GM18907 (cell line): Measurements from ENCODE around the gene LMX1A.

Source experiments
- ATAC-seq: cut with Tn5 transposase; IDR thresholded peaks from one replicate; pipeline ENCODE4 v1.9.1; 2021; ENCODE audit warnings: mild to moderate bottlenecking, moderate library complexity; ENCODE audit not compliant: unreplicated experiment

LMX1A gene

GRCh38 chr1:165327538-165327937 is 29.0 kb downstream of the LMX1A start:
- ATAC-seq, result no peak

DNA sequence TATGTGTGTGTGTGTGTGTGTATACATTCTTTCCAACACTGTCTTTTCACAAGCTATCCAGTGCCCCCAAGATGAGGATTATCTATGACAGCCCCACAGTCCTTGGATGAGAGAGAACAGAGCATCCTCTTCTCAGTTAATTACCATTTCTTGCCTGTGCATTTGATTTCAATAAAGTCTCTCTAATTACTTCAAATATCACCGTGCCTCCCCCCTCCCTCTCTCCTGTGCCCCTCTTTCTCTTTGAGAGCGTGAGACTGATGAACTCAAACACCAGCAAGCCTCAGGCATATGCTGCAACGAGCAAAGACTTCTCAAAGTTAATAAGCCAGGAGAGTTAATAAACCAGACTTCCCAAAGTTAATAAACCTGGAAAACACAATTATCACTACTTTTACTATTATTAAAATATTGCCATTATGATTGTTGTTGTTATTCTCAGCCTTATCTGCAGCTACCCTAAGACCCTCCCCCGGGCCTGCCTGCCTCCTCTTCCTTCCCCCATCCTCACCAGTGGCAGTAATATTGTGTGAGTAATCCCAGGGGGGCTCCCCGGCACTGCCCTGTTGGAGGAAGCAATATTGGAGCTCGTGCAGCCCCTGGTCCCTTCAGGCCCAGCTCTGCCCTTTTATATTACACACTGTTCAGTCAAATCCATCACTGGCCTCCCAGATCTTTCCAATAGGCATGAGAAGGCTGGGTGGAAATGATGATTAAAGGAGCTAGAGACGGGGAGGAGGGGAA is 30.9 kb downstream of the LMX1A start:
- ATAC-seq, result no peak

GRCh38 chr1:165324050-165324449 is 32.5 kb downstream of the LMX1A start:
- no peak for ATAC-seq

DNA sequence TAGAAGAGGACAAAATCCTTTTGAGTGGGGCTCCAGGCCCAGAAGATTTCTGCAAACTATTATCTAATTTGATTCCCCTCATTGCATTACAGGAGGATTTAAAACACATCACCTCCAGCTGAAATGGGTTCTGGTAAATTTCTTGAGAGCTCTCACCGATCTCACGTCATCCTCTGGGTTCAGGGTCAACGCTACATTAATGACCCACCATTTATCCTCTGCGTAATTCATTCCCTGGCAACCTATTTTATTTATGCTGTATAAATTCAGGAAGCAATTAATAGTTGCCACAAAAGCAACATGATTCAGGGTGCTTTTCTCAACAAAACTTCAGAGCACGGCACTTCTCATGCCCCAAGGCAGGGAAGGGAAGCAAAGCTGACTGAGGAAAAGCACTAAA is 38.9 kb downstream of the LMX1A start:
- no peak for ATAC-seq

DNA sequence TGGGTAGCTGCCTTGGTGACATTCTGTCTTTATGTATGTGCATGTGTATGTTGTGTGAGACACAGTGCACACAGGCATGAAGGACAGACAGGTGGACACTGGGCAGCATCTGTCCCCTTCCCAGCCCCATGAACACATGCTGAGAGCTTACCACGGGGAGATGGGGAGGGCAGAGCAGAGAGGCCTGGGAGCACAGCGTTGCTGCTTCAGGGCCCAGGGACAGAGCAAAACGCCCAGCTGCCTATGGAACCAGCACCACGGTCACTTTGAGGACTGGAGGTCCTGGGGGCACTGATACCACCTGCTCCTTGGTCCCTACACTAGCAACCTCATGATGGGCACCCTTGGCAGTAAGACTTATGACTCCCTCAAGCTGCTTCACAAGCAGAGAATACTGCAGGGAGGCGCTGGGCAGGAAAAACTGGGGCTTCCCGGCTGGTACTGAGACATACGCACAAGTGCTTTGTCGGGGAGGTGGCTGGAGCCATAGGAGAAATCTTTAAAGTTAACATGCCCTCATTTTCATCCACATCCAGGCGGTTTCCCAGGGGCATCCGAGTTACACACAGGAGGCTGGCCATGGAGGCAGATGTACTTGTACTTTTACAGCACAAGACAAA is 40.3 kb downstream of the LMX1A start:
- no peak for ATAC-seq

DNA sequence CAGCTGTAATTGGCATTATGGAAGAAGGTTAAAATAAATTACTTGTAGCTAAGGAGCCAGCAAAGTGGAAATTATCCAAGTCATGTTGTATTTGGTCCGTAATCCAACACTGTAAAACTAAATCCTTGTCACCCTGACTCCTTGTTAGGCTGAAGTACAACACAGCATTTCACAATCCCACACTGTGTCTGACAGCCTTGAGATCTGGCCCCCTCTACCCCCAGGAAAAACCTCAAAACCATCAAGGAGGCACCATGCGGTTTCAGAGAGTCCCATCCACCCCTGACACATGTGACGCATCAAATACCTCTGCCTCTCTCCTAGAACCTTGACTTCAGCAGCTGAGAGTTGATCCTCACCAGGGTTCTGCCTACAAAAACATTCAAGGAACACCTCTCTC is 41.0 kb downstream of the LMX1A start:
- no peak for ATAC-seq

GRCh38 chr1:165313903-165314302 is 42.6 kb downstream of the LMX1A start:
- no peak for ATAC-seq

DNA sequence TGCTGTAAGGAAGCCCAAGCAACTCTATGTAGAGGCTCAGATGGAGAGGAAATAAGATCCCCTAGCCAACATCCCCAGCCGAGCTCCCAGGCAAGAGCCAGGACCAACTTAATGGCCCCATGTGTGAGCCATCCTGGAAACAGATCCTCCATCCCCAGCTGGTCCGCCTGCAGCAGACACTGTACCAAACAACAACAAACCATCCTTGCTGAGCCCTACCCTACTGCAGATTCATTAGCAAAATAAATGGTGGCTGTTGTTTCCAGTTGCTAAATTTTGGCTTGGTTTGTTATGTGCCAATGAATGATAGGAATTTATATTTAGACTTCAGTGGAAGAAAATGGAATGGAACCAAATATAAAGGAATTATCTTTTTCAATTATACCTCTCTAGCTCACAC is 43.9 kb downstream of the LMX1A start:
- no peak for ATAC-seq

DNA sequence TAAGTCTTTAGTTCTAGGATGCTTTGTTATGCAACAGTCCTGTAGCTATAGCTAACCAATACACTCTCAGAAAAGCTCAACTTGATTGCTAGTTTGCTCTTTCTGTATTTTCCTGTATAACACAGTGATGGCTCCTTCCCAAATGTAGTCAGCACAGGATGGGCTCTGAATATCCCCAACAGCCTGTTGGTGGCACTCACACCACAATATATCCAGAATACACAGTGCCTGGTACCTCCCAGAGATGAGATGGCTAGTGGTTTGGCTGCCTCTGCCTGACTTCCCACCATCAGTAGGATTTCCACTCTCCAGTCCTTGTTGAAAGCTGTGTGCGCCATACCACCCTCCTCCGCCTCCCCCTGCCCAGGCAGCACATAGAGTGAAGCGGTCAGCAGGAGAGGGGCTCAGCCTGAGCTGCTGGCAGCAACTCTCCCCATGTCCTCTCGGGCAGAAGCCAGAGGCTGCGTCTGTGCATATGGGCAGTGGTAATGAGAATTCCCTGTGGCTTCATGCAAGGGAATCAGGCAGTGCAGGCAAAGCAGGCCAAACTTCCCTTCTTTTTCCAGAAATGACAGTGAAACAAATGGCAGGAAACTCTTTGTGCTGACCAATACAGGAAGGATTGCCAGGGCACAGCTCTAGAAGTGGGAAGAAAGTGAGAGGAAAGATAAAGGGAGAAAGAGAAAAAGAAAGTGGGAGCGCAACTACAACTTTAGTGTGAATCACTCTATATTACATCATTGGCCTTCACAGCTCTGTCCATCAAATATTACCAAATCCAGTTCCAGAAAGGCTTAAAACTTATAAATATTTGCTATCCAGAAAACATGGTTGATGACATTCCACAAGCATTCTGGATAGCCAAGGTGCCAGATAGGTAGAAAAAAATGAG is 49.7 kb downstream of the LMX1A start:
- no peak for ATAC-seq

DNA sequence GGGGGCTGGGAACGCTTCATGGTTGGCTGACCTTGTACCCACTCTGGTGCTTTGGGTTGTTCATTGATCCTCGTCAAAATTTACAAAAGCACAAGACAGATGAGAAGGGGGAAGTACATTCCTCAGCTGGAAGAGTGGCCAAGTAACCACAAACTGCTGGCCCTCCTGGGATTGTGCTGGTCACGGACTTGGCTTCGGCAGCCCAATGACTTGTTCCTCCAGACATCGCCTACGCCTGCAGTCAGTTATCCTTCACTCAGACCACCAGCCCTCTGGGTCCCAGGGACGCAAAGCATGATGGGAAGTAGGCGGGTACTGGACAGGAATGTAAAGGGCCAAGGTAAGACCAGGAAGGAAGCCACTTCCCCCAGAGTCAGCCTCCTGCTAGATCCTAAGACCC is 53.1 kb downstream of the LMX1A start:
- ATAC-seq, result no peak

- ATAC-seq, result no peak
Measured at GRCh38 chr1:165300400-165300903, 56.1 kb downstream of the LMX1A start.

- no peak for ATAC-seq
Measured at GRCh38 chr1:165298203-165298820, 58.2 kb downstream of the LMX1A start.

- no peak for ATAC-seq
Measured at GRCh38 chr1:165296205-165296604, 60.3 kb downstream of the LMX1A start.

DNA sequence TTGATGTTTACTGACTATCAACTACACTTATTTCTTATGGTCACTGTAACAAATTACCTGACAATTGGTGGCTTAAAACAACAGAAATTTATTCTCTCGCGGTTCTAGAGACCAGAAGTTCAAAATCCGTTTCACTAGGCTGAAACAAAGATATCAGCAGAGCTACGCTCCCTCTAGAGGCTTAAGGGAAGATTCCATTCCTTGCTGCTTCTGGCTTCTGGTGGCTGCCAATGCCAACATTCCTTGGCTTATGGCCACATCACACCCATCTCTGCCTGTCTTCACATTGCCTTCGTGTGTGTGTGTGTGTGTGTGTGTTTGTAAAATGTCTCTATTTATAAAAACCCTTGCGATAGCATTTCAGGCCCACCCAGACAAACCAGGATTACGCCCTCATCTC is 66.4 kb downstream of the LMX1A start:
- ATAC-seq, result no peak

DNA sequence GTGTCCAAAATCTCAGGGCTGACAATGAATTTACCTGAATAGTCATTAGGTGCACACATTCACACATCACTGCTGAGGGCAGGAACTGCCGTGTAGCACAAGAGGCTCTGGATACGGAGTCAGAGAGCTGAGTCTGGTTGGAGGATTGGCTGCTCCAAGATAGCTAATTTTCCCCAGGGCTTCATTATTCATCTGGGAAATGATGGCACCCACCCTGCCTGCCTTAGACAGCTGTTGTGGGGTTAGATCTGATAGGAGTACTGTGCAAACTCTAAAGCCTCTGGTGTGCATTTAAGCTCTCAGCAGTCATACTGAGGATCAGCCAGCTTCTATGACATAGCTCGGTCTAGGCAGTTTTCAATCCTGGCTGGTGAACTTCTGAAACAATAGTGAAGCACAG is 67.0 kb downstream of the LMX1A start:
- ATAC-seq, result no peak

DNA sequence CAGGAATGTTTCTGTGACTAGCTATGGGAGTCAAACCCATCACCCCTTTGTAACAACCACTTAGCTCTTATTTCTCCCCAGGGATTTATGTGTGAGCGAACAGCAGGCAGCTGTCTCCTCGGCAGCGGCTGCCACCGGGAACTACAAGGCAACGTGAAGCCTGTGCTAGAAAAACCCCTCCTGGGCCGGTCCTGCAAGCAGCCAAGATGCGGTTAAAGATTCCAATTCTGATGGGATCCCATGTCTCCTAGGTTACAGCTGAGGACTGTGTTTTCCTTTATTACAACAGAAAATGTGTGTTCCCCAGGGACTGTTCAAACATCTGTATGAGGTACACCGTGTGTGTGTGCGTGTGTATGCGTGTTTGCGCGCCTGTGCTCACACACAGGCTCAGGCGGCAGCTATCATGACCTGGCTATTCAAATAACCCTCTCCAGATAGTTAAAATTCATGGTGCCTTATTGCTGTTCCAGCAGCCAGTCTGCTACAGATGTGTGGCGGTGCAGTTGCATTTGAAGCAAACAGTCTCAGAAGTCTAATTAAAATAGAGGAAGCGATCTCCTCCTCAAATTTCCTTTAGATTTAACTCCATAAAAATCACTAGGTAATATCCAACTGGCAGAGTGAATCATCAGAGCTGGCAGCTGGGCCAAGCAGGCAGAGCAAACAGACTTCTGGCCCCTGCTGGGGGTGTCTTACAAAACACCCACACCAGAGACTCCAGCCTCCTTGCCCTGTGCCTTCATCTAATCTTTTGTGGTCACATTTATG is 68.0 kb downstream of the LMX1A start:
- ATAC-seq, result no peak

DNA sequence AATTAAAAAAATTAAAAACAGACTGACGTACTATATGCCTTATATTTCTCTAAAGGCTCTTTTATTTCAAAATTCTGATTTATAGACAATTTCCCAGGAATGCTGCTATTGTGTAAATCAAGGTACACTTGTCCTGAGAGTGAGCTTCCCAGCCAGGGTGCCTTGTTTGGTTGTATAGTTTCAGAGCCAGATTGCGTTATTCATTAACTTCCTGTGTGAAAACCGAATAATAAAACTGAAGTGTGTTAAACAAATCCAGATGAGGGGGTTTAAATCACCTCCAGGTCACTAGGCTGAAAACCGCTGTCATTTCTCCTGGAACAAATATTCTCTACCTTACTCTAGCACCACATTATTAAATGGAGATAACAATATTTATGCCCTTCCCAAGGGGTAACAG is 68.7 kb downstream of the LMX1A start:
- ATAC-seq, result no peak

- ATAC-seq, result no peak
Measured at GRCh38 chr1:165287329-165287728, 69.2 kb downstream of the LMX1A start.

GRCh38 chr1:165284454-165284853 is 72.1 kb downstream of the LMX1A start:
- no peak for ATAC-seq

GRCh38 chr1:165281207-165281901 is 75.2 kb downstream of the LMX1A start:
- ATAC-seq, result no peak
